ENCODE measurements around the gene CCDC106.

The CCDC106 gene

DNA sequence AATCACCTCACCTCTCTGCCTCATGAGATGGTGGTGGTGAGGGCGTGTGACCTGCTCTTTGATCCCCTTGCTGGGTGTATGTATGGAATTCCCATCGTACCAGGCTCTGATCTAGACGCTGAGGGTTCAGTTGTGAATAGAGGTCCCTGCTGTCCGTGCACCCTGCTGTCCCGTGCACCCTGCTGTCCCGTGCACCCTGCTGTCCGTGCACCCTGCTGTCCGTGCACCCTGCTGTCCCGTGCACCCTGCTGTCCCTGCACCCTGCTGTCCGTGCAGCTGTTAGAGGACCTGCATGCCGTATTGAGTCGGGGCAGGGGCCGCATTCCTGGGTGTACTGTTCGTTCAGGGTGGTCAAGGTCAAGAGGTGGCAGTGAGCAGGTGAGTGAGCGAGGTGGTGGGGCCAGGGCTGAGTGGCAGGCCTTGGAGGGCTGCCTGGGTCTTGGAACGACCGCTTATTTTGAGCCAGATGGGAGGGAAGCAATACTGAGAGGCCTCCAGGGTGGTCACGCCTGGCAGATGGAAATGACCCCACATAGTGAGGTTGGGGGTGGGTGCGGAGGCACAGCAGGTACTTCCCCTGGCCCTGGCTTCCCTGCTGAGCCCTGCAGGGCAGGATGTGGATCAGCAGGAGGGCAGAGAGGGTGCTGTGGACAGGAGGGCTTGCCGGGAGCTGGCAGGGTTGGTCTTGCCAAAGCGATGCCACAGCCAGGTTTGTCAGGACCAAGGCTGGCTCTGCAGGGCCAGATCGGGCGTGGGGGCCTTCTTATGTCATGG is 22.5 kb downstream of the CCDC106 start:
- no peak for DNase-seq

DNA sequence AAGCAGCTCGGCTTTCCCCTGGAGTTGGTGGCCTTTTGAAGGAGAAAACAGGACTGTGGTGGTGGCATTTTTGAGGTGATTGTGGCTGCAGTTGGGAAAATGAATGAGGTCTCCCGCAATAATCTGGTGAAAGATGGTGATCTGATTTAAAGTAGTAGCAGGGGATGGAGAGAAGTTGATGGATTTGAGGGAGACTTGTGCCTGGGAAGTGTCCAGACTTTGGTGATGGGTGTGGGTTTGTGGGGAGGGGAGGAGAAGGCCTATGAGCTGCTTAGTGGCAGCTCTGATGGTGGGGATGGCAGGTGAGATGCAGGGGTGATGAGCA is 23.0 kb downstream of the CCDC106 start:
- no peak for DNase-seq

- no peak for DNase-seq
Measured at GRCh38 chr19:55672418-55672817, 24.4 kb downstream of the CCDC106 start.

- DNase-seq = no peak
Measured at GRCh38 chr19:55673465-55673864, 25.5 kb downstream of the CCDC106 start.

- DNase-seq = no peak
Measured at GRCh38 chr19:55673889-55674288, 25.9 kb downstream of the CCDC106 start.

DNA sequence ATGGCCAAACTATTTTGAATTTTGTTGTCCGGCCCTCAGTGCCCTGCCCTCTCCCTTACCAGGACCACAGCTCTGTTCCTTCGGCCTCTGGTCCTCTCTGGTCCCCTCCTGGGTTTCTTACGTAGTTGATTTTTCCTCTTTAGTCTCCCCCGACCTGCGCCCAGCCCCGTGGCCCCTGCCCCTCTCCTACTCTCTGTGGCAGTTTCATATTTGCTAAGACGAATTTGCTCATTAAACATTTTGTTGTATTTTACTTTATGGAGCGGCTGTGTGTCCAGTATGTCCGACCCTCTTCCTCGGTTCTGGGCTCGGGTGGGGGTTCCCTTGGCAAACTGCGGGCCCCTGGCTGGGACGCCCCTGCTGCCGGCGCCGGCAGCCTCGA is 26.4 kb downstream of the CCDC106 start:
- no peak for DNase-seq

DNA sequence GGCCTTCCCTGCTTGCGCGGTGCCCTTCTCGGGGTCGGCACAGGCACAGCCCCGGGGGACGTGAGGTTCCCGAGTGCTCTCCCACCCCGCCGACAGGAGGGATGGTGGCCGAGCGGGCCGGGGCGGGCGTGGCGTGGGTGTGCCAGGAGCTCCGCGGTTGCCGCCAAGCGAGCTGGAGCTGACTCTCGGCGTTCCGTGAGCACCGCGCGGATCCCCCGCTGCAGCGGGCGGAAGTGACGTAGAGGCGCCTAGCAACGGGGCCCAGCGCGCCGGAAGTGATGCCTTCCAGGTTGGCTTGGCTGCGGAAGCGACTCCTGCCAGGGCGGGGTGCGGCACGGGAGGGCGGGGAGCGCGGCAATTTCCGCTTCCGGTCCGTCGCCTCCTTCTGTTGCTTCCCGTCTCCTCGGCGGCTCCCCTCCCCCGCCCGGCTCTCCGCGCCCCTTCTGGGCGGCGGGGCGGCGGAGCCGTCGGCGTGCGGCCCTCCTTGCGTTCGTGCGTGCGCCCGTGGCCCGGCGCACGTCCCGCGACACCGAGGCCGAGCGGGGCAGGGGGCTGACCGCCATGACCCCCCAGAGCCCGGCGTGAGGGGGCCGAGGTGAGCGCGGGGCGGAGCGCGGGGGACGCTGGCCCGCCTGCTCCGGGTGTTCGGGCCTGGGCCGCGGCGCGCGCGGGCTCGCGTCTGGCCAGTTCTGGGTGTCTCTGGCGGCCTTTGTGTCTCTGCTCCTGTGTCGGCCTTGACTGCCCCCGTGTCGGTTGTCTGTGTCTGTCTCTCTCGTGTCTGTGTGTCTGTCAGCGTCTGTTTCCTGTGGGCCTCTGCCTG is 27.0 kb downstream of the CCDC106 start, which contains the start of gene EPN1:
EPN1 (plus strand) TSS at position 386 of the 820 bp plus-strand sequence. CDS start 3,402 bp downstream, outside the sequence.
- DNase-seq = peak; percentile 91 to 93

- no peak for DNase-seq
Measured at GRCh38 chr19:55675661-55676354, 27.8 kb downstream of the CCDC106 start.

GRCh38 chr19:55676383-55676782 is 28.4 kb downstream of the CCDC106 start:
- no peak for DNase-seq

- no peak for DNase-seq
Measured at GRCh38 chr19:55676889-55677505, 29.0 kb downstream of the CCDC106 start.

- no peak for DNase-seq
Measured at GRCh38 chr19:55677572-55678028, 29.6 kb downstream of the CCDC106 start.

GRCh38 chr19:55678121-55678671 is 30.2 kb downstream of the CCDC106 start:
- peak; percentile 50 to 63 for DNase-seq

GRCh38 chr19:55679343-55680257 is 31.6 kb downstream of the CCDC106 start:
- no peak for DNase-seq

DNA sequence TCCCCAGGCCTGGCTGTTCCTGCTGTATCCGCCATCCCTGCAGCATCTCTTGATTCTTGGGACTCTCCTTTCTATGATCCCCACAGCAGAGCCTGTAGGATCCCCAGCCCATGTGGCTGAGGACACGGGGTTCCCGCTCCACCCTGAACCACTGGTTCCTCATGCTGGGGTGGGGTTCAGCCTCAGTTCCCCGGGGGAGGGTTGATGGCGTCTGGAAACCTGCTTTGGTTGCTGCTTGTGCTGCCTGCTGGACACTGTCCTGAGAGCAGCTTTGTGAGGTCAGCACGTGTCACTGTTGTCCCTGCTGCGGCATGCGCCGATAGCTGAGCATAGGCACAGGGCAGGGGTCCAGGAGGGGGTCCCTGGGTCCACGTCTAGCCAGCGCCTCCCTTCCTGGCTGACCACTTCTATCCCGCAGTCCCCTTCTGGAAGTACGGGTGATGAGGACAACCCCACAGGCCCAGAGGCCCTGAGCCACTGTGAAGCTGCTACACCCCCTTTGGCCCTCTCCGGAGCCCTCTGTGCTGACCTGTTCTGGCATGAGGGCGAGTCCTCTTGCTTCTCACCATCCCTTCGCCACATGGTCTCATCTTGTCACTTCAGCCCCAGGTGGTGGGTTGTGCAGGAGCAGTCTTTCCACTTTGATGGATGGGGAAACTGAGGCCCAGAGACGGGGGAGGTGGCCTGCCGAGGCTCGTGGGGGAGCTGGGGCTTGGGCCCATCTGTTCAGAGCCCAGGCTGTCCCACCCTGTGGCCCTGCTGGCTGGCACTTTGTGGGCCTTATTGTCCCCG is 32.5 kb downstream of the CCDC106 start:
- DNase-seq = no peak

DNA sequence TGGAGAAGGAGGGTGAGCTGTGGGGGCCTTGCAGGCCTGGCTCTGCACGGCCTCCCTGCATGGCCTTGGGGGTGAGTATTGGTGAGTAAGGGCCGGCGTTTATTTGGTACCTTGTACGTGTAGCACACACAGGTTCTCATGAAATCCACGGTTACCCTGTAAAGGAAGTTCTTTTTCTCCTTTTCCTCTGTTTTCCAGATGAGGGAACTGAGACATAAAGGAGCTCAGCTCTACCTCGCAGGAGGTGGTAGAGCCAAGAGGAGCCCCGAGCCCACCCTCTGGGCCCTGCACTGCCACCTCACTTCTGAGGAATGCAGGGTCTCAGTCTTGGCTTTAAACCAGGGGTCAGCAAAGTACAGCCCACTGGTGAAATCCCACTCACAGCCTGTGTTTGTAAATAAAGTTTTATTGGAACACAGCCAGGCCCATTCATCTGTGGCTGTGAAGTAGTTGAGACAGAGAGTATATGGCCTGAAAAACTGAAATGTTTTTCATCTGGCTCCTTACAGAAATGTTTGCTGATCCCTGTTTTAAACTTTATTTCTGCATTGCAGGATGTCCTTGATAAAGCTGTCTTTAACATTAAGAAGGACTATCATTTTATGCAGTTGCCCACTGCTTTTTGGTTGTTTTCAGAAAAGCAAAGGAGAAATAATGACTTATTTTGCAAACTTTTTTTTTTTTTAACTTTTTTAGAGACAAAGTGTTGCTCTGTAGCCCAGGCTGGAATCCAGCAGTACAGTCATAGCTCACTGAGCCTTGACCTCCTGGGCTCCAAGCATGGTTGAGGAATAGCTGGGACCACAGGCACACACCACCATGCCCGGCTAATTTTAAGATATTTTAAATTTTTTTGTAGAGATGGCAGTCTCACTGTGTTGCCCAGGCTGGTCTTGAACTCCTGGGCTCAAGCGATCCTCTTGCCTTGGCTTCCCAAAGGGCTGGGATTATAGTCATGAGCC is 33.4 kb downstream of the CCDC106 start:
- DNase-seq = no peak

DNA sequence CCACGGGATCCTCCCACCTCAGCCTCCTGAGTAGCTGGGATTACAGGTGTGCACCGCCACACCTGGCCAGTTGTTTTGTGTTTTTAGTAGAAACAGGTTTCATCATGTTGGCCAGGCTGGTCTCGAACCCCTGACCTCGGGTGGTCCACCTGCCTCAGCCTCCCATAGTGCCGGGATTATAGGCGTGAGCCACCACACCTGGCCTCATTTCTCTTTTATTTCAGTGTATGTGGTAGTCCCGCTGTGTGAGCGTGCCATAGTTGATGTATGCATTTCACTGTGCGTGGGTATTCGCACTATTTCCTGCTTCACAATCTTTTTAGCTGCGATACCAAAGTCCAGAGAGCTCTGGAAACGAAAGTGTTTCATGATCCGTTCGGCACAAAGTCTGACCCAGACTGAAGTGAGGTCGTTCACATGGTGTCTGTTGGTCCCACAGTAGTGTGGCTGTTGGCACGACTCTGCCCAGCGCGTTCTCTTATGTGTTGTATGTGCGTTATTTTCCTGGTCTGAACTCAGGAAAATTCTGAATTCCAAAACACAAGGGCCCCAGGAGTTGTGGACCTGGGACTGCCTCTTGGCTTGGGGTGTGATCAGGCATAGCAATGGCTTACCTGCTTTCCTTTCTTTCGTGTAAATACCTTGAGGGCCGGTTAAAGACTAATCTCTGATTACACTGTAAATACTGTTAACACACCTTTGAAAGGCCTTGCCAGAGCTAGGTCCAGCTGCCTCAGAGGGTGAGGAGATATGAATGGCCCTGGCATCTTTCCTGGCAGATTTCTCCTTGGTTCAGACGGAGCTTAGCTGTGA is 35.6 kb downstream of the CCDC106 start:
- DNase-seq = no peak

- no peak for DNase-seq
Measured at GRCh38 chr19:55684946-55685681, 37.1 kb downstream of the CCDC106 start.

DNA sequence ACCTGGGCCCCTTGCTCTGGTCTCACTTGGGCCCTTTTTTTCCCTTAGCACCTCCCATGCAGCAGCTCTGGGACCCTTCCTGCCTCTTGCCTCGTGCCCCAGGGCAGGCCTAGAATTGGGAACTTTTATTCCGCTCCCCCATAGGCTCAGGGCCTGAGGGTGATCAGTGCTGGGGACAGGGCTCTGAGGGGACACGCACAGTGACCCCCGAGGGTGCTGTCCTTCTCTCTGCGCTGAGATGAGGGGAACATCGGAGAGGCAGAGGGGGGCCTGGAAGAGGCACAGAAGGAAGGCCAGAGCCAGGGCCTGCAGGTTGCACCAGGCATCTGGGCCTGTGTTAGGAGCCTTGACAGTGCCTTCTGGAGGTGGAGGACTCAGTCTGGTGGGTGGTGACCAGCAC is 37.8 kb downstream of the CCDC106 start:
- DNase-seq = no peak
